Right cardiac atrium (tissue), 5 donors: Measurements from ENCODE around the gene GAS2L3. TPM values are rescaled to one million over a fixed set of nuclear protein-coding genes. Genes with fewer than 3 reads are reported as not detected.
A peak's percentile ranks its signal among the peaks of the same experiment; 100 is the strongest.
"Not testable (repeated sequence)": the region's sequence is repeated elsewhere in the genome, so short reads cannot be mapped to it uniquely, and the experiment has no call there.

Experiments used
- ATAC-seq, 2 donors: fragments of 200-7000 bp; cut with Tn5 transposase; one replicate each; pipeline versions ENCODE4 v1.8.0 to v1.9.1; 2020; ENCODE audit warnings: moderate library complexity in 2 of 2, mild to moderate bottlenecking in 1 of 2
- DNase-seq, 3 donors: peaks; one replicate each; pipeline ENCODE4 v3.0.0-alpha.2; 2020
- H3K27ac ChIP-seq: one replicate; pipeline ENCODE4 v1.5.1; 2013; ENCODE audit warnings: mild to moderate bottlenecking, low read length, control low read depth, moderate library complexity
- H3K27me3 ChIP-seq: one replicate; pipeline ENCODE4 v1.6.1; 2013; ENCODE audit not compliant: control insufficient read depth, insufficient read depth
- H3K4me1 ChIP-seq: one replicate; pipeline ENCODE4 v1.6.1; 2013; ENCODE audit warnings: low read length; ENCODE audit not compliant: control insufficient read depth, insufficient read depth
- H3K4me3 ChIP-seq: one replicate; pipeline ENCODE4 v1.5.1; 2013; ENCODE audit warnings: low read length, control low read depth
- H3K9me3 ChIP-seq: one replicate; pipeline ENCODE4 v1.6.1; 2013; ENCODE audit warnings: low read length; ENCODE audit not compliant: control insufficient read depth
- WGBS: extraction: QIAGEN DNeasy Blood & Tissue Kit; methylation state at CpG from one replicate; pipeline ENCODE4 v1.1.7; 2013; 5-methylcytosine and 5-hydroxymethylcytosine counted together
- intact Hi-C, 4 donors: fragments of 100-400 bp; cut with DNase I; formaldehyde crosslinking; loops; one replicate each; pipeline versions ENCODE4 v1.11.0 to v1.14.0; 2022 to 2023
- polyA plus RNA-seq: library from polyadenylated mRNA; stranded (reverse); fragments of 200-250 nt; gene quantifications from one replicate; pipeline ENCODE4 v1.2.3, GENCODE V29; 2013
- total RNA-seq, 4 donors: library from RNA; stranded (reverse); fragmentation: NEBNext Ultra II Directional; extraction: Animal tissue kit (Norgen Biotek cat#: 25700); gene quantifications; one replicate each; pipeline ENCODE4 v1.2.1, GENCODE V29; 2021
- donor health status: healthy with polysubstance abuse.
- donor health status: DM: no; HTN: yes; CAD: no.
- donor health status: DM: no; HTN: no; CAD: no.
- donor health status: DM: no; HTN: yes; CAD: no; lungs with severe emphysema.
- donor health status: DM: yes; HTN: yes; CAD: no.

GAS2L3 gene
- total and polyA plus RNA-seq, 5 donors: 1.4 to 3.7 (median 3.1) TPM

DNA sequence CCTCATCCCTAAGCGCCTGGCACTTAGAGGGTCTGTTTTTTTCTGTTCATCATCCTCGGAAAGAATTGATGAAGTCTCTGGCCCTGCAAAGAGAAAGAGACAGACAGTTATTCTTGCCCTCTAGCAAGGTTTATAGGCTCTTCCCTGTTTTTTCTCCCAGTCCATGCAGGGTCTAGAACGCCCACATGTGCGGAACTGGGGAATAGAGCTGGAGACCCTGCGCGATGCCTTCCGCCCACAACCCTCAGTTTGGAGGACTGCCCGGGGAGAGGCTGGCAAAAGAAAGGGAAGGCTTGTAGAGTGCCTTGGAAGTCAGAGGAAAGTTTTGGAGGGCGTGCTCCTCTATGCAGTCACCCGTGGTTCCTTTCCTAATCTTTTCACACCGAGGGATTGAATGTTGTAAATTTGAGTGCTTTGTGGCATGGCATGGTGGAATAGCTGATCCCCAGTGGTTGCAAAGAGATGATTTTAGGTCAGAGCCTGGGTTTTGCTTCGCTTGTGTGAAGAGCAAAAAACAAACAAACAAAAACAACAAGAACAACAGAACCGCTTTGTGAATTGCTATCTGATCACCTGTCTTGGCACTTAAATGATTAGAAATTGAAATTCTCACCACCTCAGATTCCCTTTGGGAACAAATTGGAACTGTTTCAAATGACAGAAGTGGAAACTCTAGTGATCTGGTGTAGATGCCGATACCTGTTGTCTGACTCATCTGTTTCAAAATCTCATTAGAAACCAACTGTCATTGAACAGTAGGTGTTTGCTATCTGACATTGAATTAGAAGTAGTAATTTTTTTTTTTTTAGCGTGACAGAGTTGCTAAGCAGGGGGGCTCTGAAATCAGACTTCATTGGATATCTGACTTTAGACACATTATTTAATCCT lies 947 bp downstream of the GAS2L3 start:
- peaks cover 3% of the 10 kb centered on the region for H3K4me1 ChIP-seq
- no peak overlapping the region for H3K27ac ChIP-seq
- ATAC-seq: peak; percentile 46 to 49
- H3K27me3 ChIP-seq: no peaks in the 10 kb centered on the region
- peak overlapping the region; percentile 68 for H3K4me3 ChIP-seq
- 11% methylated on average over 15 of the region's 15 CpGs for whole genome bisulfite sequencing
- intact Hi-C loops: no loop called here
- H3K9me3 ChIP-seq: no peaks in the 10 kb centered on the region
- peak; percentile 27 to 66 (median 57) for DNase-seq

DNA sequence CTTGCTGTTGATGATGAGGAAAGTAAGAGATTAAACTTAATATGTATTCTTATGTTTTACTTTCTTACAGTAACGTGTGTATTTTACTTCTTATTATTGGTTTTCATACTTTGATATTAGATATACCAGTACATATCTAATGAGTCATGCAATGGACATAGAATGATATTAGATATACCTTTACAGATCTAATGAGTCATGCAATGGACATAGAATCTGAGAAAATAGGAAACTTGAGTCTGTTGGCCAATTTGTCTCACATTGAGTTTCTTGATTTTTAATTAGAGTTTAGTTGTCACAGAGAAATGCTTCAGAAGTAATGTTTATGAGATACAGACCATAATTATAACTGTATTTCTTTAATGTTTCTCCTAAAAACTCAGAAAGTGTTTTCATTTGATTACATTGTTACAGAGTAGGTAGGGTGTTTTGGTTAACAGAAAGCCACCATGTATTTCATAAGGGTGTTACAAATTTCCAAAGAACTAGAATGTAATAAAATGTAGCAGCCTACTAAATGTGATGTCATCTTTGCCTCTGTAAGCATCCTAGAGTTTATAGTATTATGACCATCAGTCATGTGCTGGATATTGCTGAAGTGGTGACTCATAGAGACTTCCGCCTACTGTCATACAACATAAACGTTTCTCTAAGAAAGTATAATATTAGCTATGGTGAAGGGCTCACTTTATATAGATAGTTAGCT lies 3.0 kb downstream of the GAS2L3 start:
- intact Hi-C loops: no loop called here
- 69% methylated on average over 3 of the region's 3 CpGs for WGBS

DNA sequence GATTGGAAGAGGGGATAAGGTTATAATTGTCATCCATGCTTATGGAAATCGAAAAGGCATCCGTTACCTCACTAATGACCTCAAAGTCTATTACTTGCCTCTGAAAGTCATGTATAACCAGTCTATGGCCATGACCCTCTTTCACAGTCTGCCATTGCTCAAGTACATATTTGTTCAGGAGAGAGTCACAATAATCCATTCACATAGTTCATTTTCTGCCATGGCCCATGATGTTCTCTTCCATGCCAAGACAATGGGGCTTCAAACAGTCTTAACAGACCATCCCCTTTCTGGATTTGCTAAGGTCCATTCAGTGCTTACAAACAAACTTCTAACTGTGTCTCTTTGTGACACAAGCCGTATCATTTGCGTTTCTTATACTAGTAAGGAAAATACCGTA lies 5.4 kb downstream of the GAS2L3 start:
- 86% methylated on average over 5 of the region's 5 CpGs for WGBS
- Histone ChIP-seq H3K27me3 (no peaks in the 10 kb centered on the region), H3K4me3 (no peak overlapping the region), H3K4me1 (no peaks in the 10 kb centered on the region), H3K9me3 (no peaks in the 10 kb centered on the region), H3K27ac (no peak overlapping the region)
- DNase-seq (no peak), ATAC-seq (no peak)
- intact Hi-C loops: no loop called here

More for the DNA sequence above, 3.0 kb downstream of the GAS2L3 start:
- Histone ChIP-seq H3K27me3 (no peaks in the 10 kb centered on the region), H3K9me3 (no peaks in the 10 kb centered on the region), H3K4me1 (peaks cover 3% of the 10 kb centered on the region), H3K27ac (no peak overlapping the region), H3K4me3 (no peak overlapping the region)
- no peak for ATAC-seq
- DNase-seq: no peak

DNA sequence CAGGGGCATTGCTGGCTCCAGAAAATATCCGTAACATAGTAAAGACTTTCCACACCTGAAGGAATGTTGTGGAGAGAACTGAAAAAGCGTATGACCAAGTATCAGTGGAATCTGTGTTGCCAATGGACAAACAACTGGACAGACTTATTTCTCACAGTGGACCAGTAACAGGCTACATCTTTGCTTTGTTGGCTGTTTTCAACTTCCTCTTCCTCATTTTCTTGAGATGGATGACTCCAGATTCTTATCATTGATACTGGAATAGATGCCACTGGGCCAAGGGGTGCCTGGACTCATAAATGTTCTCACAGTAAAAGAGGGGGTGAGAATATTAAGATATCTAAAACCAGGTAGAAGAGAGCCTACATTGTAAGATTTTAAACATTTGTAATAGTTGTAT lies 6.4 kb downstream of the GAS2L3 start:
- ATAC-seq: no peak
- WGBS: 50% methylated on average over 2 of the region's 2 CpGs
- H3K9me3 ChIP-seq: no peaks in the 10 kb centered on the region
- no peak for DNase-seq
- H3K4me3 ChIP-seq: no peak overlapping the region
- intact Hi-C loops: no loop called here
- no peaks in the 10 kb centered on the region for H3K27me3 ChIP-seq
- no peak overlapping the region for H3K27ac ChIP-seq
- no peaks in the 10 kb centered on the region for H3K4me1 ChIP-seq

DNA sequence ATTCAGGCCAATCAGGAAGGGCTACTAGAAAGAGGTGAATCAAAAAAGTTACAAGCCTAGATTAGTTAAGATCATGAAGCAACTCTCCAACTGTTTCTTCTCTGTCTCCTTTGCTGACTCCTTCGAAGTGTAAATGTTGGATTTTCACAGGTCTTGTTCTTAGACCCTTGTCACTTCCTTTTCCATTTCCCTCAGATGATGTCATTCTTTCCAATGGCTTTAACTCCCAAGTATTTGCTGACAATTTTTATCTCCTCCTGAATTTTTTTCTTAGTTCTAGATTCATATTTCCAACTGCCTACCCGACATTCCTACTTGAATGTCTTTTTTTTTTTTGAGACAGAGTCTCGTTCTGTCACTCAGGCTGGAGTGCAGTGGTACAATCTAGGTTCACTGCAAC lies 10.8 kb downstream of the GAS2L3 start:
- intact Hi-C loops: no loop called here

DNA sequence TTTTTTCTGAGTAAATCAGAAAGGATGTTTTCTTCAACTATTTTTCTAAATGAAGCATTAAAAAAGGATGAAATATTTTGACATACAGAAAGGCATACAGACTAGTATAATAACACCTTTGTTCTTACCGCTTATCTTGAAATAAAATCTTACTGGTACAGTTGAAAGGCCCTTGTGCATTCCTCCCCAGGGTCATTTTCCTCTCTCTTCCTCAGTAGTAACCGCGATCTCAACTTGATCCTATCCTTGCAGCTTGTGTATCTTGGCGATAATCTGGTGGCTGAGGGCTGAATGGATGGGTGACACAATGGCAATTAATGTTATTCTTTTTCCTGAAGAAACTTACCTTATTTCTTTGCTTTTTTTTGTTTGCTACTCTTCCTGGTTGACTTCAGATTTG lies 18.5 kb downstream of the GAS2L3 start:
- no peak overlapping the region for H3K4me3 ChIP-seq
- H3K4me1 ChIP-seq: no peaks in the 10 kb centered on the region
- no peak overlapping the region for H3K27ac ChIP-seq
- intact Hi-C loops: no loop called here
- DNase-seq: no peak
- WGBS: 91% methylated on average over 4 of the region's 4 CpGs
- H3K27me3 ChIP-seq: no peaks in the 10 kb centered on the region
- ATAC-seq: no peak
- H3K9me3 ChIP-seq: no peaks in the 10 kb centered on the region

More for the DNA sequence above, 10.8 kb downstream of the GAS2L3 start:
- no peak for DNase-seq
- no peaks in the 10 kb centered on the region for H3K4me1 ChIP-seq
- H3K4me3 ChIP-seq: no peak overlapping the region
- 36% methylated on average over 3 of the region's 3 CpGs for WGBS
- H3K27ac ChIP-seq: no peak overlapping the region
- no peaks in the 10 kb centered on the region for H3K27me3 ChIP-seq
- ATAC-seq: no peak
- no peaks in the 10 kb centered on the region for H3K9me3 ChIP-seq

DNA sequence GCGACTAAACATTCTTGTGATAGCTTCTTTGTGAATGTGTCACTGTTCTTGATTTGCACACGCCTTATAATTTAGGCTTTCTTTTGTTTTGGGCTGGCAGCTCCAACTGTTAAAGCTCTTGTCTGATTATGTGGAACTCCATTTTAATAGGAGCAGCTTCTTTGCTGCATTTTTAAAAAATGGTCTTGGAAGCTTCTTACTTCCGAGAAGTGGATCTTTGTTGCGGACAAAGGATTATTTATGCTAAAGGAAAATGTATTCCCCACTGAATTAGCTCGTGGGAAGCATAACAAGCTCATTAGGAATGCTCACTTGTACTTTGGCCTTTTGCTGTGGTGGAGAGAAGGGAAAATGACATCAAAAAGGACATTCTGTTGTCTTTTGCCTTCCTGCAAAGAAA lies 20.0 kb downstream of the GAS2L3 start:
- Histone ChIP-seq H3K9me3 (no peaks in the 10 kb centered on the region), H3K27ac (no peak overlapping the region), H3K4me1 (no peaks in the 10 kb centered on the region), H3K4me3 (no peak overlapping the region), H3K27me3 (no peaks in the 10 kb centered on the region)
- no peak for ATAC-seq
- no peak for DNase-seq
- 25% methylated on average over 5 of the region's 5 CpGs for WGBS
- intact Hi-C loops: no loop called here

DNA sequence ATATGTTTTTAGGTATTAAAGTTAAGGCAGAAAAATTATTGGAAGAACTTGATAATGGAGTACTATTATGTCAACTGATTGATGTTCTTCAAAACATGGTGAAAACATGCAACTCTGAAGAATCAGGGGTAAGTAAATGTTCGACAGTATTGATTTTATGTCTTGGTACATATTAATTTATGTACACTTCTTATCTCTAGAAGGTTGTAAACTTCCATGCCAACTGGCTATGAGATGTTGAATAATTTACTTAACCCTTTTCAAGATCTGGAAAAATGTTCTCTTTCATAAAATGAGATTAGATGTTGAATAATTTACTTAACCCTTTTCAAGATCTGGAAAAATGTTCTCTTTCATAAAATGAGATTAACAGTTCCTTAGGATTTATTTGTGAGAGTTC lies 28.1 kb downstream of the GAS2L3 start:
- Histone ChIP-seq H3K9me3 (no peaks in the 10 kb centered on the region), H3K27ac (no peak overlapping the region), H3K27me3 (no peaks in the 10 kb centered on the region), H3K4me3 (no peak overlapping the region), H3K4me1 (no peaks in the 10 kb centered on the region)
- intact Hi-C loops: no loop called here
- no peak for DNase-seq
- no peak for ATAC-seq
- 96% methylated on average over 1 of the region's 1 CpG for WGBS

DNA sequence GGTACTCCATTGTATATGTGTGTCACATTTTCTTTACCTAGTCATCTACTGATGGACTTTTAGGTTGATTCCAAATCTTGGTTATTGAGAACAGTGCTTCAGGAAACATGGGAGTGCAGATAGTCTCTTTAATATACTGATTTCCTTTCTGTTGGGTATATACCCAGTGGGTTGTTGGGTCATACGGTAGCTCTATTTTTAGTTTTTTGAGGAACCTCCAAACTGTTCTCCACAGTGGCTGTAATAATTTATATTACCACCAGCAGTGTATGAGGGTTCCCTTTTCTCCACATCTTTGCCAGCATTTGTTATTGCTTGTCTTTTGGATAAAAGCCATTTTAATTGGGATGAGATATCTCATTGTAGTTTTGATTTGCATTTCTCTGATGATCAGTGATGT lies 29.5 kb downstream of the GAS2L3 start:
- ATAC-seq, H3K4me1 ChIP-seq, H3K4me3 ChIP-seq, H3K27ac ChIP-seq, H3K9me3 ChIP-seq, DNase-seq, intact Hi-C loops, H3K27me3 ChIP-seq: not testable (repeated sequence)
- WGBS: 74% methylated on average over 1 of the region's 1 CpG

DNA sequence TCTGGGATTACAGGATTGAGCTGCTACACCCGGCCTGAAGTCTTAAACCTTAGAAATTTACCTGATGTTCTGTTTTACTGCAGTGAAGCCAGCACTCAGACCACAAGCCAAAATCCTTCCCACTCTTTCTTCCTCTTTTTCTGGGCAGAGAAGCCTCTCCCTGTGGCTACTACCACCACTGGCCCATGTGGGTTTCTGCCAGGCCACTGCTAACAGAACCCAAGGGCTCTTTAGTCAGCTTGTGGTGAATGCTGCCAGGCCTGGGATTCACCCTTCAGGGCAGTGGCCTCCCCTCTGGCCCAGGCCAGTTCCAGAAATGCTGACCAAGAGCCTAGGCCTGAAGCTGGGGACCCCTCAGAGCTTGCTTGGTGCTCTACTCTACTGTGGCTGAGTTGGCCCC lies 35.3 kb downstream of the GAS2L3 start:
- Histone ChIP-seq H3K27ac (no peak overlapping the region), H3K27me3 (no peaks in the 10 kb centered on the region), H3K4me3 (no peak overlapping the region), H3K9me3 (no peaks in the 10 kb centered on the region), H3K4me1 (no peaks in the 10 kb centered on the region)
- intact Hi-C loops: no loop called here
- ATAC-seq (no peak), DNase-seq (peak; percentile 14 to 51 (median 43))
- 84% methylated on average over 1 of the region's 1 CpG for WGBS

DNA sequence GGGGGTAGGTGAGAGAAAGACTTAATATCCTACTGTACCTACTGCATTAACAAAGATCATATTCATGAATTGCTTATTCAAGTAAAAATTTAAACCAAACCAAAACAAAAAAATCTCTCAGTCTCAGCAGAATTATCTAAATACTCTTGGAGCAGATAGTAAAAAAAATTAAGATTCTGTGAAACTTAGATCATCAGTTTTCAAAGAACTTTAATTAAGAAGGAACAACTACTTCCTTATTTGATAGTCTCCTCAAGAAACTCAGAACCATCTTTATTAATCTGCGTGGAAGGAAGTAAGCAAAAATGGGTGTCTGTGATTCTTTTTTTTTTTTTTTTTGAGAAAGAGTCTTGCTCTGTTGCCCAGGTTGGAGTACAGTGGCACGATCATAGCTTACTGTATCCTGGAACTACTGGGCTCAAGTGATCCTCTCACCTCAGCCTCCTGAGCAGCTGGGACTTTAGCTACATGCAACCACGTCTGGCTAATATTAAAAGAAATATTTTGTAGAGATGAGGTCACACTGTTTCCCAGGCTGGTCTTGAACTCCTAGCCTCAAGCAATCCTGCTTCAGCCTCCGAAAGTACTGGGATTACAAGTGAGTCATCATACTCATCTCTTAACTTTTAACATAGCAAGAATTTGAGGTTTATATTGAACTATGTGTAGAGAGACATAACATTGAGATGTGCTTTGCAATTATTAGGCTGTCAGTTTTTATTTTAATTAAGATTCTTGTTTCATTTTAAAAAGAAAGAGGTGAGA lies 37.4 kb downstream of the GAS2L3 start:
- 78% methylated on average over 4 of the region's 4 CpGs for WGBS
- DNase-seq: no peak
- intact Hi-C loops: no loop called here
- no peak overlapping the region for H3K27ac ChIP-seq
- H3K9me3 ChIP-seq: no peaks in the 10 kb centered on the region
- no peak overlapping the region for H3K4me3 ChIP-seq
- ATAC-seq: no peak
- H3K27me3 ChIP-seq: no peaks in the 10 kb centered on the region
- no peaks in the 10 kb centered on the region for H3K4me1 ChIP-seq
